ENCODE results near the gene BICC1. TPM values are rescaled to one million over a fixed set of nuclear protein-coding genes. Genes with fewer than 3 reads are reported as not detected.

Gene BICC1
- total and polyA plus RNA-seq, 10 donors, result 0.86 to 5.4 (median 3.5) TPM

- Histone ChIP-seq H3K4me1 (peaks cover 0 to 11% (median 0%) of the 10 kb centered on the region in 6 donors), H3K9me3 (no peaks in the 10 kb centered on the region), H3K4me3 (no peak overlapping the region), H3K27me3 (replicated peaks in 1 of 7) (no peaks in the 10 kb centered on the region), H3K27ac (no peak overlapping the region), H3K36me3 (no peaks in the 10 kb centered on the region)
- intact Hi-C loops (cut with DNase I; ENCODE audit: low total_unique reads), result no loop called here
- no peak for TF ChIP-seq CTCF (IDR thresholded peaks at IDR 0.05 in 8 of 11, conservative IDR thresholded peaks at IDR 0.05 in 3 of 11)
- TF ChIP-seq POLR2A (IDR thresholded peaks at IDR 0.05), result no peak
- TF ChIP-seq POLR2AphosphoS5 (IDR thresholded peaks at IDR 0.05), result no peak
- 69 to 84% (median 79%) methylated on average over 8 of the region's 8 CpGs for WGBS, 5 donors
- no peak for DNase-seq
Observed at GRCh38 chr10:58645416-58646146, 132.9 kb downstream of the BICC1 start.

- Histone ChIP-seq H3K4me3 (no peak overlapping the region), H3K27ac (no peak overlapping the region), H3K27me3 (replicated peaks in 1 of 7) (no peaks in the 10 kb centered on the region), H3K36me3 (no peaks in the 10 kb centered on the region), H3K9me3 (no peaks in the 10 kb centered on the region), H3K4me1 (peaks cover 0 to 3% (median 0%) of the 10 kb centered on the region in 6 donors)
- intact Hi-C loops (cut with DNase I; ENCODE audit: low total_unique reads), result no loop called here
- 66 to 81% (median 75%) methylated on average over 4 of the region's 4 CpGs for WGBS, 5 donors
- TF ChIP-seq CTCF (IDR thresholded peaks at IDR 0.05 in 8 of 11, conservative IDR thresholded peaks at IDR 0.05 in 3 of 11) (no peak), POLR2AphosphoS5 (IDR thresholded peaks at IDR 0.05) (no peak), POLR2A (IDR thresholded peaks at IDR 0.05) (no peak)
- DNase-seq, result no peak
Observed at GRCh38 chr10:58647376-58648112, 134.9 kb downstream of the BICC1 start.

GRCh38 chr10:58648131-58648530 is 135.5 kb downstream of the BICC1 start:
- Histone ChIP-seq H3K27ac (no peak overlapping the region), H3K4me3 (no peak overlapping the region), H3K9me3 (no peaks in the 10 kb centered on the region), H3K36me3 (no peaks in the 10 kb centered on the region), H3K27me3 (replicated peaks in 1 of 7) (no peaks in the 10 kb centered on the region), H3K4me1 (peaks cover 0 to 3% (median 0%) of the 10 kb centered on the region in 6 donors)
- WGBS, 5 donors, result 77 to 88% (median 81%) methylated on average over 3 of the region's 3 CpGs
- TF ChIP-seq POLR2AphosphoS5 (IDR thresholded peaks at IDR 0.05), result no peak
- TF ChIP-seq POLR2A (IDR thresholded peaks at IDR 0.05), result no peak
- no peak for TF ChIP-seq CTCF (IDR thresholded peaks at IDR 0.05 in 8 of 11, conservative IDR thresholded peaks at IDR 0.05 in 3 of 11)
- intact Hi-C loops (cut with DNase I; ENCODE audit: low total_unique reads), result no loop called here
- DNase-seq, result no peak

GRCh38 chr10:58651040-58651439 is 138.4 kb downstream of the BICC1 start:
- no peak overlapping the region for H3K27ac ChIP-seq
- WGBS, 5 donors, result 18 to 45% (median 21%) methylated on average over 5 of the region's 5 CpGs
- no peaks in the 10 kb centered on the region for H3K4me1 ChIP-seq
- H3K27me3 ChIP-seq (replicated peaks in 1 of 7), result no peaks in the 10 kb centered on the region
- H3K4me3 ChIP-seq, result no peak overlapping the region
- no peaks in the 10 kb centered on the region for H3K36me3 ChIP-seq
- no peak for TF ChIP-seq CTCF (IDR thresholded peaks at IDR 0.05 in 8 of 11, conservative IDR thresholded peaks at IDR 0.05 in 3 of 11)
- DNase-seq, result no peak
- intact Hi-C loops (cut with DNase I; ENCODE audit: low total_unique reads), result no loop called here
- no peaks in the 10 kb centered on the region for H3K9me3 ChIP-seq

All from spleen (tissue), 11 donors.